MM.1S (cell line): Measurements from ENCODE around the gene TFRC.

ENCODE experiments used
- CTCF ChIP-seq: fragments of 300-600 bp; sonication (generic); IDR thresholded peaks from 2 replicates; pipeline ENCODE4 v1.5.1; 2016; ENCODE audit warnings: antibody characterized with exemption, low read length, mixed read lengths
- EZH2phosphoT487 ChIP-seq: fragments of 300-600 bp; sonication (generic); IDR thresholded peaks from 2 replicates; pipeline ENCODE4 v1.6.1; 2018; ENCODE audit warnings: antibody characterized with exemption, low read length

- TF ChIP-seq CTCF: no peak
- TF ChIP-seq EZH2phosphoT487: no peak
Measured at GRCh38 chr3:196057760-196058331, 24.0 kb downstream of the TFRC start.
